ENCODE data around the gene PRPF6.
"Not testable (repeated sequence)": the region's sequence is repeated elsewhere in the genome, so short reads cannot be mapped to it uniquely, and the experiment has no call there.

PRPF6 gene

DNA sequence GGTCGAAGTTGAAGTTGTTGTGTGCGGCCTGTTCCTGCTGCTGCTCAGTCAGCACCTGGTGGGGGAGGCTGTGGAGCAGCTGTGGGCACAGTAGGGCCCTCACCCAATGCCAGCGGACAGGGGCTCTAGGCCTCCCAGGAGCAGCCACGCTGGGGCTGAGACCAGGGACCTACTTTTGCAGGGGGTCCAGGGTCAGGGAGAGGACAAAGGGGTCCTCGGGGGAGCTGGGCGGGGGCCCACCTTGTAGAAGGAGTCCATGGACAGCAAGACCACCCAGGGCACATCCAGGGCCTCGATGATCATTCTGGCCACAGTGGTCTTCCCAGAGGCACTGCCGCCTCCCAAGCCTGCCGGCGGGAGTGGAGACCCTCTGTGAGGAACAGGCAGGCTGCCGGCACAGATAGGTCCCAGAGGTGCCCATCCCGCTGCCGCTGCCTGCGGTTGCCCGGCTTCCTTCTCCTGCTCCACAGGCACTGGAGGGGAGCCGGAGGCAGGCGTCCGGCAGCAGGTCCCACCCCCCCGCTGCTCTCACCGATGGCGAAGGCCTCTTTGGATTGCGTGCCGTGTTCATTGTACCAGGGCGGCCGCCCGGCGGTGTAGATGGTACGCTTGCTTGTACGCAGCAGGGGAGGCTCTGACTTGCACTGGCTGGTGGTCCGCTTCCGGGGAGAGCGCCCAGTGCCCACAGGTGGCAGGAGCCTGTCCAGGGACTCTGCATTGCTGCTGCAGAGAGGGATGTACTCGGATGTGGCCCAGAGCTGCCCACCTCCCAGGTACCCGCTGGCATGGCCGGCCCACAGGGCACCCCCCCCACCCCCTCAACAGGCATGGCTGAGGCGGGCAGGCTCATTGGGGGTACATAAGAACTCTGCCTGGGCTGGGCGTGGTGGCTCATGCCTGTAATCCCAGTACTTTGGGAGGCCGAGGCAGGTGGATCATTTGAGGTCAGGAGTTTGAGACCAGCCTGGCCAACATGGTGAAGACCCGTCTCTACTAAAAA lies 34.7 kb upstream of the PRPF6 start:
- DNase-seq, result no peak

DNA sequence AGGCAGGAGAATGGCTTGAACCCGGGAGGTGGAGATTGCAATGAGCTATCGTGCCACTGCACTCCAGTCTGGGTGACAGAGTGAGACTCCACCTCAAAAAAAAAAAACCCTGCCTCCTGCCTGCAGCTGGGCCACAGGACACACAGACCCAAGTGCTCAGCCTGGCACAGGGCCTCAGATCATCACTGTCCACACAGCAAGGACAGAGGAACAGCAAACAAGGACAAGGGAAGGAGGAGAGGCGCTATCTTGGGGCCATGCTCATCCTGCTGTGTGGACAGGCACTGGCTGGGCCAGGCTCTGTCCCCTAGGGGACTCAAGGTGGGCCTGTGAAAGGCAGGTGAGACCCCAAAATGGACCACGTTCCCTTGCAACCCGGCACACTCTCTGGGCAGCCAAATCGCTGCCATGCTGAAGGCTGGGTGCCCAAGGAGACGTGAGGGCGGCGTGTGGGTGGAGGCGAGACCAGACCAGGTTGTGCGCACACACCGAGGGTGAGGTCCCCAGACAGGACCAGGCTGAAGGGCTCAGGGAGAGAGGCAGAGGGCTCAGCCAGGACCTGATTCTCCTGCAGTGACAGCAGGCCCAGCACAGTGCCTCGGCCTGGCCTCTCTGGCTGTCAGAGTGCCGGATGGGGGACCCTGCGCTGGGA lies 33.8 kb upstream of the PRPF6 start:
- DNase-seq, result no peak

DNA sequence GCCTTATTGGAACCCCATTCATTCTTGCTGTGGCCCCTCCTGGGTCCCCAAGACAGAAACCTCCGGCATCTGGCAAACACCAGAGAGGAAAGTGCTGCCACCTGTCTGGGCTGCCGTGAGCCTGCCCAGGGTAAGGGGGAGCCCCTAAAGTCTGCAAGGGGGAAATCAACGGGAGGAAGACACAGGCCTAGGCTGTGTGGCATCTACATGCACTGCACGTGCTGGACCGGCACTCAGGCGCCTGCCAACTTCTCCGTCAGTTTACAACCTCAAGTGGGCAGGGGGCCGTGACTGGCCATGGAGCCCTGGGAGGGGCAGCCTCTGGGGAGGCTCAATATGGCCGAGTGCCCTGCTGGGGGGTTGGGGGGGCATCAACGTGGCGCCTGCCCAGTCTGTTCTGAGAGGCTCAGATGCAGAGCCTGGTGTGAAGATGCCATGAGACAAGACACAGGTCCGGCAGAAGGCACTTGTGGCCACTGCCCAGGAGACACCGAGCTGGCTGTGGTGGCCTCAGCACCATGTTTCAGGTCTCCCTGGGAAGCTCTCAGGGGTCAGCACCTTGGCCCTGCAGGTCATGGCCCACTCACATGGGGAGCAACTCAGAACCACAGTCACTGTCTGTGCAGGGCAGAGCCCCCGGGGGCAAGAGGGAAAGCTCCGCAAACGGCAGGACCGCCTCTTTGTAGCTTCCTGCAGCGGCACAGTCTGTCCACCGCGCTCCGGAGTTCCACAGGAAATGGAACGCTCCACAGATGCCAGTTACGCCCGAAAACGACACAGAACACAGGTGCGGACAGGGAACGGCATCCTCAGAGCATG lies 33.1 kb upstream of the PRPF6 start:
- DNase-seq, result no peak

DNA sequence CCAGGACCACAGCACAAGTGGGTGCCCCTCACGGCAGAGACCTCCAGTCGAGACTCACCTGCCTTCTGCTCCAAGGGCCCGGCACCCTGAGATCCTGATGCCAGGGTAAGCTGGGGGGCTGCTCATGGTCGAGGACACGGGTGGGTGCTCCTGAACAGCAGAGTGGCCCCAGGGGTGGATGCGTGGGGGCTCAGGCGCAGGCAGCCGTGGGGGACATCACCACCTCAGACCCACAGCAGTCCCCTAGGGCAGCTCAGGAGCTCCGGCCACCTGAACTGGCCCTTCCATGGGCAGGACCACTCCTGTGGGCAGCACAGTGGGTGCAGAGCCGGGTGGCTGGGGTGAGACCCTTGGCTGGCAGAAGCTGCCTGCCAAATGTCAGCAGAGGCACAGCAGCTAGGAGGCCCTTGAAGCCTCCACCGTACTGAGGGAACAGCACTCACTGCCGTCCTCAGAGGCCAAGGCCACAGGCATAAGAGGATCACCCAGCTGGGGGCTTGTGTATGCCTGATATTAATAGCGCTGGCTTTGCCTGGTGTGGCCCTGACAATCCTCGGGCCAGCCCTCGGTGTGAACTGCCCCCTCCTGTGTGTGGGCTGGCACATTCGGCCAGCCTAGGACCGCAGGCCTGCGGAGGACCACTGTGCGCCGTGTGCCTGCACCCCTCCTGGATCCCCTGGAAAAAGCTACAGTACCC lies 30.1 kb upstream of the PRPF6 start:
- no peak for DNase-seq

DNA sequence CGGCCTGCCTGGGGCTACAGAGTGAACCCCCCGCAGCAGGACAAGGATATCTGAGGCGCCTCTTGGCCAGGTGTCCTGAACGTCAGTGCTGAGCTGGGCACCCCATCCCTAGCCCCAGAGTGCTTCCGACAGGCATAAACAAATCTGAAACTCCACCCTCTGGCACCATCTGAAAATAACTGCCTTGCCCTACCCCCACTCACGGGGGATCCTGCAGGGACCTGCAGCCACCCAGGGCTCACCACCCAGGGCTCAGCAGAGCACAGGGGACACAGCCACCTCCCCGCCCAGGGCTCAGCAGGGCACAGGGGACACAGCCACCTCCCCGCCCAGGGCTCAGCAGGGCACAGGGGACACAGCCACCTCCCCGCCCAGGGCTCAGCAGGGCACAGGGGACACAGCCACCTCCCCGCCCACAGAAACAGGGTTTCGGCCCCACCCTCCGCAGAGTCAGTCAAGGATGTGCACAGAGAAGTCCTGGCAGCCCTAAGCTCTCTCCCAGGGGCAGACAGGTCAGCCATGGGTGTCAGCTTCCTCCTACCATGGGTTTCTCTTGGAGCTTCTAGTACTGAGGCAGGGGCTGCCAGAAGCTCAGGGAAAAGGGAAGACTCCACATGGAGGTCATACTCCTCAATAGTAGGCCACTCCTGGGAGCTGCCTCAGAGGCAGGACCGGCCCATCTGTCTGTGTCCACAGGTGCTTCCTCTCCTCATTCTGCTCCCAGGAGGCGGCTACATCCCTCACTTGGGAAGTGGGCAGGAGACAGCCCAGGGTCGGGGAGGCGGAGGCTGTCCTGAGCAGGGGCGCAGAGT lies 29.3 kb upstream of the PRPF6 start:
- DNase-seq, result no peak

DNA sequence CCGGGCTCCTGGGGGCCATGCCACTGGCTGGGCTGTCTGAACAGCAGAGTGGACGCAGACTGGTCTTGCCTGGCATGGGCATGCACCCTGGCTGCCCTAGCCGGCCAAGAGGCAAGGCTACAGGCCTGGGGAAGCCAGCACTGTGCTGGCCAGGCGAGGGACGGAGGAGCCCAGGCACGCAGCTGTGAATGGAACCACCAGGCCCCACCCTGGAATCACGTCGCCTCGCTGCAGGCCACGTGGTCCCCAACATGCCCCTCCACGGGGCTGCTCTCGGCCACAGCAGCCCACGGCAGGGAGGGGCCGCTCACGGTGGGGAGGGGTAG lies 28.8 kb upstream of the PRPF6 start:
- no peak for DNase-seq

DNA sequence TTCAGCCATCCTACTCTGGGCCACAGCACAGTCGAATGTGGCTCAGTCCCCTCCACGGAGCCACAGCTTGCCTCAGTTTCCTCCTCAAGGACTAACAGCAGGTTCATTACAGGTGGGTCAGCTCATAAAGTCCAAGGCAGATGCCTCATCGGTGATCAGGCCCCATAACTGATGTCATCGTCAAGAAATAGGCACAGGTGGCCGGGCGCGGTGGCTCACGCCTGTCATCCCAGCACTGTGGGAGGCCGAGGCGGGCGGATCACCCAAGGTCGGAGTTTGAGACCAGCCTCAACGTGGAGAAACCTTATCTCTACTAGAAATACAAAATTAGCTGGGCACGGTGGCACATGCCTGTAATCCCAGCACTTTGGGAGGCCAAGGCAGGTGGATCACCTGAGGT lies 28.2 kb upstream of the PRPF6 start:
- no peak for DNase-seq

DNA sequence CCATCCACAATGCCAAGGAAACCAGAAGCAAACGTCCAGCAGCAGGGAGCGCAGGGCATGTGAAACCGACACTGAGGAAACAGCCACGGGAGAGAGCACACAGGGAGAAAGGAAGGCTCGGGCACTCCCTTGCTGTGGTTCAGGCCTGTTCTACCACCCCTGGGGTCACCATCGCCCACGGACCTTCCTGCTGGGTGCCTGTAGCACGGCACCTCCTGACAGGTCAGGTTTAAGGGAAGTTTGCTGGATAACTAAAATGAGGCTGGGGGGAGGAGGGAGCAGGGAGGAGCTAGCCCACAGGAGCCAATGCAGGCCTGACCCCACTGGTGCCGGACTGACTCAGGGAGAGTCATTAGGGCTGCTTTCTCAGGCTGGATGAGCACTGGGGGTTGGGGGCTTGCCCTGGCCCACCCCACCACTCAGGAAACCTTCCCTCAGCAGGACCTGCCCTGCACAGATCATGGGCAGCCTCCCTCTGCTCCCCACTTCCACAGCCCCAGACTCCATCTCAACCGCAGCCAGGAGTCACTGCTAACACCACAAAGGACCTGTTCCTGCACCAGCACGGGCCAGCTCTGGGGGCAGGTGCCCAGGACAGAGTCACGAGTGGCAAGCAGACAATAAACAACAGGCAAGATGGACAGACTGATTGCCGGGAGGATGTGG lies 27.0 kb upstream of the PRPF6 start:
- no peak for DNase-seq

DNA sequence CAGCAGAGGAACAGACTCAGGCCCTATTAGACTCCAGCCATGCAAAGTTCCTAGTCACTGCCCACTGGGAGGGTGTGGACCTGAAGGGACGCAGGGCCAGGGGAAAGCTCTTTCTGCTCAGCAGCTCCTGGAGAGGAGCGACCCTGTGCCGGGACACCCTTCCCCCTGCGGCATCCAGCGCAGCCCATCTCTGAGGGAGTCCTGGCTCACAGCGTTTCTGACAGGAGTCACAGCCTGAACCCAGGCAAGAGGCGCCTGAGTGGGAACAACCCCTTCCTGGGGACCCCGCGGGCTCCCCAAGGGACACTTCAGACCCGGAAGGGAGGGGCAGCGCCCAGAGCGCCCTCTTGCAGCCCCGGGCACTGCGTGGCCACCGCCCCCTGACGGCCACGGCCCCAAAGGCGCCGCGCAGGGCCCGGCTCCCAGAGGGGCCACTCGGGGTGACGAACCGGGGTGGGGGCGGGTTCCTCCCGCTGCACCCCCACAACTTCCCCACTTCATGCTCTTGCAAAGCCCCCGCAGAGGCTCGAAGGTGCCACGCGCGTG lies 25.6 kb upstream of the PRPF6 start:
- peak in 1 of 2 experiments; percentile 31 for DNase-seq

DNA sequence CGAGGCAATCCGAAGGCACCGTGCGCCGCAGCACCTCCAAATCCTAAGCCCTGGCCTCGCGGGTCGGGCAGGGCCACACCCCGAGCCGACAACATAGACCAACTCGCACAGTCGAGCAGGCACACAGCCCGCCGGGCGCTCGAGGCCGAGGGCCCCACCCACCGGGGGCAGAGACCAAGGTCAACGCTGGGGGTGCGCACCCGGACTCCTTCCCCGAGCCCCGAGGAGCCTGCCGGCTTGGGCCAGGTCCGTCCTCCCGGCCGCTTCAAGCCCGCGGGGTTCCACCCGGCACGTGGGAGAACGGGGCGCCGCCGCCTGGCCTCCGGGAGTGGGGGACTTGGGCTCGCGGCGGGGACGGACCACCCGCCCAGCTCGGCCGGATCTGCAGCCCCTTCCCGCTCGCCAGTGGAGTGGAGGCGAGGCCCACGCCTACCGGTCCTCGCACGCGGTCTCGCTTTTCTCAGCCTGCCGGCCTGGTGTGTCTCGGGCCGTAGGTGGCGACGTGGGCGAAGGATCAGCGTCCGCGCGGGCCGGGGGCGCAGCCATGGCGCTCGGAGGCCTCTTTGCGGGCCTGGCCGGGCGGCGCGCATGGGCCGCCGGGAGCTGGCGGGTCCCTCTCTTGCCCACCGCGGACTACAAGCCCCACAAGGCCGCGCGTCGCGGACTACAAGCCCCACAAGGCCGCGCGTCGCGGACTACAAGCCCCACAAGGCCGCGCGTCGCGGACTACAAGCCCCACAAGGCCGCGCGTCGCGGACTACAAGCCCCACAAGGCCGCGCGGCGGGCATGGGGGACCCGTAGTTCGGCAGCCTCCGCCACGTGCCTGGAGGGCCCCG lies 24.9 kb upstream of the PRPF6 start, which contains the start of gene UCKL1:
Gene UCKL1, minus strand, starts transcription at position 590 of the 837 bp plus-strand sequence. Its CDS starts 44 bp downstream, at position 546.
- peak; percentile 83 to 91 for DNase-seq

DNA sequence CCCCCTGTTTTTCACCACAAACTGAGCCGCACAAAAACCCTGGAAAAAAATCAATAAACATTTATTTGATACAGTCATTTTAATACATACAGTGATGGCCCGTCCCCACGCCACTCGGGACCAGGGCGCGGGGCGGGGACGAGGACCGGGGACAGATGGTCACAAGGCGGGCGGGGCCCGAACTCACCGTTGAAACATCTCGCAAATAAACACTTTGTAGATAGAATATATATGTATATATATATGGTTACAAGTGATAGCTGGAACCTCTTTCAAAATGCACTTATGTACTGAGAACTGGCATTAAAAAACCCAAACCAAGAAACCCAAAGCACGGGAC lies 24.3 kb upstream of the PRPF6 start:
- no peak for DNase-seq

DNA sequence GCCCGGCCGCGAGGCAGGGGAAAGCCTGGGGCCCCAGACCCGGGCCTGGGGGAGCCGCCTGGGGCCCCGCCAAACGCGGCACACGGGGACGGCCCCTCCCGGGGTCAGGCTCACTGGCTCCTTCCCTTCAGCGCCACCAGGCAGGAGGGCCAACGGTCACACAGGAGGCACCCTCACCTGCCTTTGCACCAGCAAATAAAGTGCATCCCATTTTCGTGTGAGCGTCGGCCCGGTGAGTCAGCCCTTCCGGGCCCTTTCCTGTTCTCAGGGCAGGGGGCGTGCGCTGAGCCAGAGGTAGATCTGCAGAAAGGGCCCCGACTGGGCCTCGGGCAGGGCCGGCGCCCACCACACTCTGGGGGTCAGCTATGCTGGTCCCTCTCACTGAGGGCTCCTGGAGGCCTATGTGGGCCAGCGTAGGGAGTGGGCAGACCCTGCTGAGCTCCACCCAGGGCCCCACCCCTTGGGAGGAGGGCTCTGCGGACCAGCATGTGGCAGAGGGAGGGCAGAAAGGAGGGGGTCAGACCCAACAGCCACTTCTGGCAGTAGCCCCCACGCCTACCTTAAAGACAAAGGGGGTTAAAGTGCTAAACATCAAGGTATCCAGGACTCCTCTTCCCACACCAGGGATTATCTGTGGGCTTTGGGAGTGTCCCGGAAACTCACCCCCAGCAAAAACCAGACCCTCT lies 23.8 kb upstream of the PRPF6 start:
- peak; percentile 54 to 79 for DNase-seq

DNA sequence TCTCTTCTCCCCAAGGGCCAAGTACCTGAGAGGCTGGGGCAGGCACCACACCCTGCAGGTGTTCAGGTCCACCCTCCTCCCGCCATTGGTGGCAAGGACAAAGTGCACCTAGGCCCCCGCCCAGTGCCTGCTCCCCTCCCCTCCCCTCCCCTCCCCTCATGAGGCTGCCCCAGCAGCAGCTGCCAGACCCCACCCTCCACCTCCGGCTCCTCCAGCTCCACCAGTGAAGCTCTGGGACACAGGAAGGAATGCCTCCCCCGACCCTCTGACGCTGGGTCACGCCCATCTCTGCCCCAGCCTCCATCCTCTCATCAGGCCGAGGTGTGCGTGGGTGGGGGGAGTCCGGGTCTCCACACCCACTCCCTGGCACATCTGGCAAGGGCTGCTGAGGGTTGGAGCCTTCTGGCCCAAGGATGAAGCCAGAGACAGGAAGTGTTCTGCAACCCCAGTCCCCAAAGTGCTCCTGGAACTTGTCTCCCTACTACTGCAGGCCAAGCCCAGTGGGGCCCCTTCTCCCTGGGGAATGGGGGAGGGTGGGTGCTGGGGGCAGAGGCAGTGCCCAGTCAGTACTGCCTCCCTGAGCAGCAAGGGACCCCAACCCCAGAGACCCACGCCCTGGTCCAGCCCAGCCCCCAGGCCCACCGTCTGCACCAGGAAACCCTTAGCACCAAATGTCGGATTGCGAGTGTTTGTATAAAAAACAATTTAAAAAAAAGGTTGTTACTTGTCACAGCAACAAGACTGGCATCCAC lies 23.1 kb upstream of the PRPF6 start:
- DNase-seq, result no peak

DNA sequence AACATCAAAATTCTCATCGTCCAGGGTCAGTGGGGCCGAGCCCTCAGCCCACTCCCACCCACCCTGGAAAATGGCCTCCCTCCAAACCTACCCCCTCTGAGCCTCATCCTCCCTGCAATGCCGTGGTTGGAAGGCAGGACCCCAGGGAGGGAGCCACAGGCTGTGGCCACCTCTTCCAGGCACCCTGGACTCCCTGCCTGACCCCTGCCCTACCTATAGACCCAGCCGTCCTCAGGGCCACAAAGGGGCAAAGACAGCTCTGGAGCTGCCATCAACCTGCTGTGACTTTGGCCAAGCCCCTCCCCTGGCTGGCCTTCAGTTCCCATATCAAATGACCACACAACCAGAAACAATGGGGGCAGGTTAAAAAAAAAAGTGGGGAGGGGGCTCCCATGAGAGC lies 22.5 kb upstream of the PRPF6 start:
- no peak for DNase-seq

DNA sequence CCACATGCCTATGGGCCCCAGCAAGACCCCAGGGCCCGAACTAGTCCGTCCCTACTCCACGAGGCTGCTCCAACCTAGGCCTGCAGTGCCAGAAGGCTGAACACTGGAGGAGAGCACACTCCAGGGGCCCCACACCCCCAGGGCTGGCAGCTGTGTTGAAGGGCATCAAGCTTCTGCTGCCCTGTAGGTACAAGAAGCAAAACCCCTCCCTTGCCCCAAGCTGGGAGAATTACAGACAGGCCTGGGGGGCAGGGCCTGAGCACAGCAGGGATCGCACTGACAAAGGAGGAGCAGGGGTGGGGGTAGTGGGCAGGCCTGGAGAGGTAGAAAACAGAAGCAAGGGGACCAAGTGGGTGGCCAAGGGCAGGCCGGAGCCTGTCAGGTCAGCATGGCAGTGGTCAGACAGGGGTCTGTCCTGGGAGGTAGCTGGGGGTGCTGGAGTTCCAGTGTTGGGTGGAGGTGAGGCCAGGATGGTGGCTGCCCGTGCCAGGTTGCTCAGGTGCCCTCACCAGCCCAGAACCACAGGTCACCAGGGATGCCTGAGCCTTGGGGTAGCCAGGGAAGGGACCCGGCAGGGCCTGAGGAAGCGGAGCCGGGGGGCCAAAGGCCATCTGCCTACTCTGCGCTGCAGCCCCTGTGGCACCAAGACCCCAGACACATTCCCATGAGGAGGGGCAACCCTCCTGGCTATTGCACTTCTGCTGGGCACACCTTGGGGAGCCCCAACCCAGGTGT lies 21.8 kb upstream of the PRPF6 start:
- no peak for DNase-seq

DNA sequence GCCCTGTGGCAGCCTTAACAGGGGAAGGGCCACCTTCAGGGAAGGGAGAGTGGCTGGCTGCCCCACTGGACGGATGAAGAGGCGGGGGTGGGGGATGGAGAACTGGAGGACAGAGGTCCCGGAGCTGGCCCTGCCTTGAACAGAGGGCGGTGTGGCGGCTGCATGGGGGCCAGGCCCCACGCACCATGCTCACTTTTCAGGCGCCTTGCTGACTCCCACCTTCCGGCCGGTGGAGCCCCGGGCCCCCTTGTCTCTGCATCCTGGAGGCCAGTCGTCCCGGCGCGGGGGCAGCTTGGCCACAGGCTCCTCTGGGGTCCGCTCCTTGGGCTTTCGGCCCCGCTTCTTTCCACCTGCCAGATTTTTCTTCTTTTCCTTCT lies 21.2 kb upstream of the PRPF6 start:
- DNase-seq, result no peak

DNA sequence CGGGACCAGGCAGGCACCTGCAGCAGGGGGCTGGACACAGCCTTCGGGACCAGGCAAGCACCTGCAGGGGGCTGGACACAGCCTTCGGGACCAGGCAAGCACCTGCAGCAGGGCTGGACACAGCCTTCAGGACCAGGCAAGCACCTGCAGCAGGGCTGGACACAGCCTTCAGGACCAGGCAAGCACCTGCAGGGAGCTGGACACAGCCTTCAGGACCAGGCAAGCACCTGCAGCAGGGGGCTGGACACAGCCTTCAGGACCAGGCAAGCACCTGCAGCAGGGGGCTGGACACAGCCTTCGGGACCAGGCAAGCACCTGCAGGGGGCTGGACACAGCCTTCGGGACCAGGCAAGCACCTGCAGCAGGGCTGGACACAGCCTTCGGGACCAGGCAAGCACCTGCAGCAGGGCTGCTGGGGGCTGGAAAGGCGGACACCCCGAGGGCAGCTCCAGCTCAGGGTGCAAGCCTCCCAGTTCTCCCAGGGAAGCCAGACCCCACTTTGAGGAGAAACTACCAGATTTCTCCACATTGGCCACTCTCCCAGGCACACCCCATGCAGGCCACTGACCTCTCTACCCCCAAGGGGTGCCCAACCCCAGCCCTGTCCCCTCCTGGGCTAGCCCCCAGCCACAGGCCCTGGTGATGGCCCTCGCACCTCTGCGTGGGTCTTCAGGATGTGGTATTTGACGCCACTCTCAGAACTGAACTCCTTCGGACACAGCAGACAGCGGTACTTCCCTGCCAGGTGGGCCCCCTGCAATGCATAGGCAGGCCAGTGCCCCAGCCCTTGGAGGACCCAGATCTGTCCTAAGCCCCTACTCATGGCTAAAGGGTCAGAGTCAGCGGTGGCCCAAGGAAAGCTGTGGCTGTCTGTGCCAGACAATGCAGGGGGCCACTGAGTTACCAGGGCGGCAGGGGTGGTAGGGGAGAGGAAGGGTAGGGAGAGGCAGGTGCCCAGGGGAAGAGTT lies 20.0 kb upstream of the PRPF6 start:
- DNase-seq, result not testable (repeated sequence)
